Measurements from ENCODE around the gene SLC12A1. TPM values are rescaled to one million over a fixed set of nuclear protein-coding genes. Genes with fewer than 3 reads are reported as not detected.

The SLC12A1 gene
- total RNA-seq, 1 experiment from 2014 or later = 0.14 TPM

DNA sequence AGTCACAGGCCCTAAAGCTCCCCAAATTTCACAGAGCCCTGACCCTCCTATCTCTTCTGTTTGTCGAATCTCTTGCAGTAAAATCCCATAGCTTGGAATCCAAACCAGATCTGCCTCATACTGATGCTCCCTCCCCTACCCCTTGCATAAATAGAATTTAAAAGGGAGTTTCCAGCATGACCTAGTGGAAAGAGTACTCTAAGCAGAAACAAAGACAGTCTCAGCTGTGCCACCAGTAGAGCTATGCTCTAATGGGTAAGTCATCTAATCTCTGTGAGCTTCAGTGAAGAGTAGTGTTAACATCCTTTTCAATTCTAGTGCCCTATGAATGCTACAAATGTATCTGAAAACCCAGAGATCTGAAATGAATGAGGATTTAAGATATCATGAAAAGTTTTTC lies 4.0 kb upstream of the SLC12A1 start:
- Histone ChIP-seq H3K36me3 (replicated peaks; ENCODE audit: control insufficient read depth, insufficient read depth, low read length) (no peaks in the 10 kb centered on the region), H3K4me3 (ENCODE audit: insufficient read depth, low read depth, low read length) (no peak overlapping the region), H3K27me3 (ENCODE audit: control insufficient read depth, insufficient read depth, low read length) (no peaks in the 10 kb centered on the region)
- peak; percentile 8 for DNase-seq

DNA sequence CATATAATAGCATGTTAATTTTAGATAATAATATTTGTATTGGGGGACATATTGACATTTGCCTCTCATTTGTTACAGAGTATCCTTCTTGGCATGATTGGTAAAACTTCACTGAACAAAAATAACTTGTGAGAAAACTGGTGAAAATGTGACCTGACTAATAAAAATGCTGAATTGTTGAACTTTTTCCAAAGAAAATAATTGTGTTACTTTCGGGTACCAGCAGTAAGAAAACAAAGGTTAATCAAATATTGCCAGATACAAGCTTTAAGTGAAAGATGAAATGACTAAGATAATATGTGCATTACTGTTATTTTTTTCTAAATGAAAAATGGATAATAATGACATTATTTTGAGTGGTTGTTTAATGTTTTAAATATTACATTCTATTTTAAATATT lies 15.2 kb downstream of the SLC12A1 start:
- Histone ChIP-seq H3K36me3 (replicated peaks; ENCODE audit: control insufficient read depth, insufficient read depth, low read length) (no peaks in the 10 kb centered on the region), H3K4me3 (ENCODE audit: insufficient read depth, low read depth, low read length) (no peak overlapping the region), H3K27me3 (ENCODE audit: control insufficient read depth, insufficient read depth, low read length) (no peaks in the 10 kb centered on the region)
- DNase-seq = no peak

DNA sequence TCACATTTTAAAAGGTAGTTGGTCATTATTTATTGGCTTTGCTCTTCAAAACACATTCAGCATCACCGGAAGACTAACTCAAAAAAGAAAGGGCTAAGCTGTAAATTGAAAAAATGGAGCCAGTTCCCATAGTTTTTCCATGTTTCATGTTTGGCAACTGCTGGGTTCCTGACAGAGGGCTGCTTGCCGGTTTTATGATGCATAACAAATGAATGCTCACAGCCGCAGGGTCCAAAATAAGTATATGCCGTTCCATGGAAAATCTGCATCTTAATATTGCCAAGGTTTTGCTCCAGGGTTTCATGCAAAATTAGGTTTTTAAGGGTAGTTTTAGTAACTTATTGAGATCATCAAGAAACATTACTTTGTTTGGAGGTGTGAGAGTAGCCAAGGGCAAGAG lies 15.8 kb downstream of the SLC12A1 start:
- Histone ChIP-seq H3K36me3 (replicated peaks; ENCODE audit: control insufficient read depth, insufficient read depth, low read length) (no peaks in the 10 kb centered on the region), H3K4me3 (ENCODE audit: insufficient read depth, low read depth, low read length) (no peak overlapping the region), H3K27me3 (ENCODE audit: control insufficient read depth, insufficient read depth, low read length) (no peaks in the 10 kb centered on the region)
- no peak for DNase-seq

DNA sequence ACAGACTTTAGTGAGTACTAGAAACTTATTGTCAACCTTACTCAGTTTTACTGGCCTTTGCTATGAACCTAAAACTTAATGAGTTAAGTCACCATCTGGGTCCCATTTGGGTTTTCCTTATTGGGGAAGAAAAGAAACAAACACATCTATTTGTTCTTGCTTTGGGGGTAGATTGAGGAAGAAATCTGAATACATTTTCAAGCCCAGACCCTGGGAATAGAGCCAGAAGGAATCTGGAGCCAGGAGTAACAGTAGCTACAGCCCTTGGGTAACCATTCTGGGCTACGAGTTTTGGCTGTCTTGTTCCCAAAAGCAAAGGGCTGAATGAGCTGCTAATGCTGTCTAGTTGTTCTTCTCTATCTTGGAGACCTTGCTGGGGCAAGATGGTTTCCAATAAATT lies 16.5 kb downstream of the SLC12A1 start:
- Histone ChIP-seq H3K36me3 (replicated peaks; ENCODE audit: control insufficient read depth, insufficient read depth, low read length) (no peaks in the 10 kb centered on the region), H3K4me3 (ENCODE audit: insufficient read depth, low read depth, low read length) (no peak overlapping the region), H3K27me3 (ENCODE audit: control insufficient read depth, insufficient read depth, low read length) (no peaks in the 10 kb centered on the region)
- no peak for DNase-seq

DNA sequence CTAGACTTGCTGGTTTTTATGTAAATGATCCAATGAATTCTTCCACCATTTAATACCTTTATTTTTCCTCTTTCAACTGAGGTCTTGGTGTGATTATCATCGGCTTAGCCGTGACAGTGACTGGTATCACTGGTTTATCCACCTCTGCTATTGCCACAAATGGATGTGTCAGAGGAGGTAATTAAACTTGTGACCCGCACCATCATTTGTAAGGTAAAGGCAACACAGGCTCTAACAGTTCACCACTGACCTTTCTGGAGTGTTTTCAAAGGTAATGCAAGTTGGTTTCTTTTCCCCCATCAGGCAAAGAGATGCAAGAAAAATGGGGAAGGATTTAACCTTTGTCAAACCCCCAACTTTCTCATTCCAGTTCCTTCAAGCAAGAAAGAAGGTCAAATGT lies 19.7 kb downstream of the SLC12A1 start:
- no peak overlapping the region for H3K4me3 ChIP-seq (ENCODE audit: insufficient read depth, low read depth, low read length)
- H3K36me3 ChIP-seq (replicated peaks; ENCODE audit: control insufficient read depth, insufficient read depth, low read length) = no peaks in the 10 kb centered on the region
- H3K27me3 ChIP-seq (ENCODE audit: control insufficient read depth, insufficient read depth, low read length) = no peaks in the 10 kb centered on the region
- DNase-seq = no peak

DNA sequence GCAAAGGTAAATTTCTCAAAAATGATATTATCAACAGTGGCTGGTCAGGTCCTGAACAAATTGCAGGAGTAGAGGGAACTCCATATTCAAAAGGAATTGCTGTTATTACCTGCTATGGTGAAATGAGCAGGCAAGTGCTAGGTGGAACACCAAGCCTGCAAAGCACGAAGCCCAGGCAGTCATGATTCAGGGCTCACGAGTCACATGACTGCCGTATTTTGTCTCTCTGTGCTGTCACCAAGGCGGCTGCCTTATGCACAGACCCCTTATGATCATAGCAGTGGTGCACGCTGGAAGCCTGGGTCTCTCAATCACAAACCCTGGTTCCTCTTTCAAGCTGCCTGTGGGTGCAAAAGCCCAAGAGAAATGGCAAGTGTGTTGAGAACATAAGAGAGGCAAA lies 24.4 kb downstream of the SLC12A1 start:
- no peak overlapping the region for H3K4me3 ChIP-seq (ENCODE audit: insufficient read depth, low read depth, low read length)
- H3K36me3 ChIP-seq (replicated peaks; ENCODE audit: control insufficient read depth, insufficient read depth, low read length) = no peaks in the 10 kb centered on the region
- H3K27me3 ChIP-seq (ENCODE audit: control insufficient read depth, insufficient read depth, low read length) = no peaks in the 10 kb centered on the region
- no peak for DNase-seq

DNA sequence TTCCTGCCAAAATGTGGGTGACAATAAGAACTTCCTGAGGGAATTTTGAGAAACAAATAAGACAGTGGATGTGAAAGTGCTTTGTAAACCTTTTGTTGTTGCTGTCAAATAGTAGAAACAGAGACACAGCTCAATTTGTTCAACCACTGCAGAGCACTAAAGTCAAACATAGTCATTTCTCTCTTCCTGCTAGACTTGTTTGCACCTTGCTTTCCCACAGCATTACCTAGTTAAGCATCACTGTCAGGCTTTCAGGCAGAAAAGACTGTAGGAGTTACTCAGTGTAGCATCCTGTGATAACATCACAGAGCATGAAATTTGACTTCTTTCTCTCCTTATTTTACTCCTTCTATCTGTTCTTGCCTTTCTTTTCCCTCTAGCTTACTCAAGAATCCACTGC lies 27.1 kb downstream of the SLC12A1 start:
- no peaks in the 10 kb centered on the region for H3K27me3 ChIP-seq (ENCODE audit: control insufficient read depth, insufficient read depth, low read length)
- no peak for DNase-seq
- no peaks in the 10 kb centered on the region for H3K36me3 ChIP-seq (replicated peaks; ENCODE audit: control insufficient read depth, insufficient read depth, low read length)
- H3K4me3 ChIP-seq (ENCODE audit: insufficient read depth, low read depth, low read length) = no peak overlapping the region

DNA sequence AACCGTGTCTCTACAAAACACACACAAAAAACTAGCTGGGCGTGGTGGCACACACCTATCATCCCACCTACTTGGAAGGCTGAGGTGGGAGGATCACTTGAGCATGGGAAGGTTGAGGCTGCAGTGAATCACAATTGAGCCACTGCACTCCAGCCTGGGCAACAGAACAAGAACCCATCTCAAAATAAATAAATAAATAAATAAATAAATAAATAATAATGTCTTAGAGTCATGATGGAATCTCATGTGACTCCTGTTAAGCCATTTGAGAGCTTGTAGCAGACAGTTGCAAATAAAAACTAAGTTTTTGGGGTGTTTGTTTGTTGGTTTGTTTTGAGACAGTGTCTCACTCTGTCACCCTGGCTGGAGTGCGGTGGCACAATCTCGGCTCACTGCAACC lies 33.2 kb downstream of the SLC12A1 start:
- DNase-seq = no peak
- Histone ChIP-seq H3K36me3 (replicated peaks; ENCODE audit: control insufficient read depth, insufficient read depth, low read length) (no peaks in the 10 kb centered on the region), H3K4me3 (ENCODE audit: insufficient read depth, low read depth, low read length) (no peak overlapping the region), H3K27me3 (ENCODE audit: control insufficient read depth, insufficient read depth, low read length) (no peaks in the 10 kb centered on the region)

DNA sequence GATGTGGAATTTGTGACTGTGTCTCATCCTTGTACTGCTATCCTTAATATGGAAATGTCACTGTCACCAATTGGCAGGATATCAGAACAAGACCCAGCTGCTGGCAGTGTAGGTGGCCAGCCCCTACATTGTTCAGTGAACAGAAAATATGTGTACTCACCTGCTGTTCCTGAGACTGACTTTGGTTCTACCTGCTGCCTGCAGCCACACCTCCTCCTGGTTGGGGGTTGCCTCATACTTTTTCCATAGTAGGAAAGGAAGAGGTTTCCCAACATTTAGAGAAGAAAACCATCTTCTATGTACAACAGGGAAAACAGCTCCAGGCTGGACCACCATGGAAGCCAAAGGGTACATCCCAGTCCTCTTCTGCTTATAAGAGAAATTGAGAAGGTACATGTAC lies 35.9 kb downstream of the SLC12A1 start:
- no peak overlapping the region for H3K4me3 ChIP-seq (ENCODE audit: insufficient read depth, low read depth, low read length)
- no peak for DNase-seq
- no peaks in the 10 kb centered on the region for H3K27me3 ChIP-seq (ENCODE audit: control insufficient read depth, insufficient read depth, low read length)

DNA sequence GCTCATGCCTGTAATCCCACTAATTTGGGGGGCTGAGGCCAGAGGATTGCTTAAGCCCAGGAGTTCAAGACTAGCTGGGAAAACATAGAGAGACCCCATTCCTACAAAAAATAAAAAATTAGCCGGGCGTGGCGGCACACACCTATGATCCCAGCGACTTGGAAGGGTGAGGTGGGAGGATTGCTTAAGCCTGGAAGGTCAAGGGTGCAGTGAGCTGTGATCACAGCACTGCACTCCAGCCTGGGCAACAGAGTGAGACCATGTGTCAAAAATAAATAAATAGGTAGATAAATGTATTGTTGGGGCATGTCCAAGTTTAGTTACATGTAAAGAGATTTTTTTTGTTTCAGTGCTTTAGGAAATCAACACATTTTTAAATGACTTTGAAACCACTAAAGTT lies 36.4 kb downstream of the SLC12A1 start:
- Histone ChIP-seq H3K36me3 (replicated peaks; ENCODE audit: control insufficient read depth, insufficient read depth, low read length) (no peaks in the 10 kb centered on the region), H3K27me3 (ENCODE audit: control insufficient read depth, insufficient read depth, low read length) (no peaks in the 10 kb centered on the region), H3K4me3 (ENCODE audit: insufficient read depth, low read depth, low read length) (no peak overlapping the region)
- DNase-seq = no peak

More for the DNA sequence above, 35.9 kb downstream of the SLC12A1 start:
- no peaks in the 10 kb centered on the region for H3K36me3 ChIP-seq (replicated peaks; ENCODE audit: control insufficient read depth, insufficient read depth, low read length)

DNA sequence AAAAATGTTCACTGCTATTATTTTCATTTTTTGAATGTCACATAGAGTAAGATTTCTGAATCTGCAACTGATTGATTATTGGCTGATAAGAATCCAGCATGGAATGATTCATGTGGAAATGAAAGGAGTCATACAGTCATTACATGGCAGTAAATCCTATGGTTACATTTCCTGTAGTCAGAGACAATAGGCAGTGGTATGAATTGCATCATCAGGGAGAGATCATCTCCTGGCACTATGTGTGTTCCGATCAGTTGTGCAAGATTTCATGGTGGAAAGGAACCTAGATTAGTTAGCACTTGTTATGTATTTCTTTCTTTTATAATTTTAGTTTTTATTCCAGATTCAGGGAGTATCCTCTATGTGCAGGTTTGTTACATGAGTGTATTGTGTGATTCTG lies 38.8 kb downstream of the SLC12A1 start:
- DNase-seq = no peak
- no peaks in the 10 kb centered on the region for H3K27me3 ChIP-seq (ENCODE audit: control insufficient read depth, insufficient read depth, low read length)
- no peaks in the 10 kb centered on the region for H3K36me3 ChIP-seq (replicated peaks; ENCODE audit: control insufficient read depth, insufficient read depth, low read length)
- H3K4me3 ChIP-seq (ENCODE audit: insufficient read depth, low read depth, low read length) = no peak overlapping the region

DNA sequence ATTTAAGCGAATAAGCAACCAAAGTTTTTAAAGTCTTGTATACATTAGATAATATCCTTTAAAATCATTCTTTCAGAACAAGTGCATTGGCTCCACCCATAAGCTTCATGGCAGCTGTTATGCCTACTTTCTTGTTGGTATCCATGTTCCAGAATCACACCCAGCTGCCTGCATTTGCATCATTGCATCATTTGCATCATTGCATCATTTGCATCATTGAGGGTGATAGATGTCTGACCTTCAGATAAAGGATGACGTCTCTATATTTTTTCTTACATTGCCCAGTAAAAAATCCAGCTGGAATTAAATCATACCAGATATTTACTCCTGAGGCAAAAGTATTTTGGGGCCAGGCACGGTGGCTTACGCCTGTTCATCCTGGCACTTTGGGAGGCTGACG lies 42.3 kb downstream of the SLC12A1 start:
- H3K27me3 ChIP-seq (ENCODE audit: control insufficient read depth, insufficient read depth, low read length) = no peaks in the 10 kb centered on the region

DNA sequence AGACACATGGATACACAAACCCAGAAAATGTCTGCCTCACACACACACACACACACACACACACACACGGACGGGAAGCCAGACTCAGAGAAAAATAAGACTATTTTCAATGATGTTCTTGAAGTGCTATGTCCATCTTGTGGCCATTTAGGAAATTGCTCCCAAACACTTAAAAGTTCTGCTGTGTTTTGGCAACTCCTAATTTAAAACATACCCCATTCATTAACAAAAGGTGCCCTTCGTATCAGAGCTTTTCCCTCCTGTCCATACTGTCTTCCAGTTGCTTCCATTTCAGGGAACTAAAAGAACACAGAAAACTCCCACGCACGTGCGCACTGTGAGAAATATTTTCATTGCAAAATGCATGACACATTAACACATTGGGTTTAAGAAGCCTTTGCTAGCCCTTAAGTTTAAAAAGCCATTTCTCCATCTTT lies 44.6 kb downstream of the SLC12A1 start:
- H3K27me3 ChIP-seq (ENCODE audit: control insufficient read depth, insufficient read depth, low read length) = no peaks in the 10 kb centered on the region
- no peak overlapping the region for H3K4me3 ChIP-seq (ENCODE audit: insufficient read depth, low read depth, low read length)
- H3K36me3 ChIP-seq (replicated peaks; ENCODE audit: control insufficient read depth, insufficient read depth, low read length) = no peaks in the 10 kb centered on the region
- peak; percentile 47 for DNase-seq

More for the DNA sequence above, 42.3 kb downstream of the SLC12A1 start:
- H3K36me3 ChIP-seq (replicated peaks; ENCODE audit: control insufficient read depth, insufficient read depth, low read length) = no peaks in the 10 kb centered on the region
- DNase-seq = no peak
- no peak overlapping the region for H3K4me3 ChIP-seq (ENCODE audit: insufficient read depth, low read depth, low read length)

DNA sequence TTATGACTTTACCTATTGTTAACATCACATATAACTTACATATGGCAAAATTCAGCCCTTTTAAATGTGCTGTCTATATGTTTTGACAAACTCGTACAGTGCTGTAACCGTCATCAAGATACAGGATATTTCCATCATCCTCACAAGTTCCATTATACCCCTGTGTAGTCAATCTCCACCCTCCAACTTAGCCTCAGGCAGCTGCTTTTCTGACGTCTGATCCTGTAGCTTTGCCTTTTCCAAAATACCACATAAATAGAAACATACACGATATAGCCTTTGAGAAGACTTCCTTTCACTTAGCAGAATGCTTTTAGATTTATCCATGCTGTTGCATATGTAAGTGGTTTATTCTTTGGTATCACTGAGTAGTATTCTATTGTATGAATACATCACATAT lies 47.1 kb downstream of the SLC12A1 start:
- Histone ChIP-seq H3K27me3 (ENCODE audit: control insufficient read depth, insufficient read depth, low read length) (no peaks in the 10 kb centered on the region), H3K36me3 (replicated peaks; ENCODE audit: control insufficient read depth, insufficient read depth, low read length) (no peaks in the 10 kb centered on the region), H3K4me3 (ENCODE audit: insufficient read depth, low read depth, low read length) (no peak overlapping the region)
- no peak for DNase-seq

DNA sequence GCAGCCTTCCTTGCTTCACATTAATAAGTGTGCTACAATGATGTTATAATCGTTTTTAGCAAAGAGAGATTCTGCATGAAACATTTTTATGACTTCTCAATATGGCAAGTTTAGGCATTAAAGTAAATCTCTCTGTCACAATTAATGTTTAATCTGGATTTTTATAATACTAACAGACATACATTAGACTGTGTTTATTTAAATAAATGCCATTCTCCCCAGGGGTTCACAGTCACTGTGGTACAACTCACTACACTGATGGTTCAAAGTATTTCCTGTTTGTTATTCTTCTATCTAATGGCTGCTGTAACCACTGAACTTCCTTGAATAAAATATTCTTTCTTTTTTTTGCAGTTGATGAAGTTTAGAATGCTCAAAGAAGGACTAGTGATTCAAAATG lies 59.0 kb downstream of the SLC12A1 start:
- no peaks in the 10 kb centered on the region for H3K36me3 ChIP-seq (replicated peaks; ENCODE audit: control insufficient read depth, insufficient read depth, low read length)
- no peak overlapping the region for H3K4me3 ChIP-seq (ENCODE audit: insufficient read depth, low read depth, low read length)
- no peak for DNase-seq
- H3K27me3 ChIP-seq (ENCODE audit: control insufficient read depth, insufficient read depth, low read length) = no peaks in the 10 kb centered on the region

DNA sequence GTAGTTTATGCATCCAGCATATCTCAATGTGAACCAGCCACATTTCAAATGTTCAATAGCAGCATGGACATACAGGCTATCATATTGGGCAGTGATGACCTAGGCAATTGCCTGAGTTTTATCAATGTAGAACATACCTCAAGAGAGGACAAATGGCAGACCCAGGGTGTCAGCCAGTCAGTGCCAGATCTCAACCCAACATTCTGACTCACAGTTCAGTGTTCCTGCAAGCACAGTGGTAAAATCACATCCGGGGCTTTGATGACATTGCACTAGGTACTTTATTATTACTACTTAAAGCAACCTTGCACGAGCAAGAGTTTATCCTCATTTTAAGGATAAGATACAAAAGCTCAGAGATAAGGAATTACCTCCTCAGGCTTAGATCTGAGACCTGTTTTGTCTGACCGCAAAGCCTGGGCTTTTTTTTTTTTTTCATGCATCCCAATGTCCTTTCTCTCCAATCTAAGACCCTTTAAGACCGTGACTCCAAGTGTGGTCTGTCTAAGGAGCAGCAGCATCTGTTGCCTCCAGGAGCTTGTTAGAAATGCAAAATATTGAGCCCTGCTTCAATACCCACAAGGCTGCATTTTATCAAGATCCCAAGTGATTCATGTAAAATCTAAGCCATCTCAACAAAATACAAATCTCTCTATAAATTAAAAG lies 60.1 kb downstream of the SLC12A1 start:
- DNase-seq = no peak
- H3K27me3 ChIP-seq (ENCODE audit: control insufficient read depth, insufficient read depth, low read length) = no peaks in the 10 kb centered on the region
- H3K36me3 ChIP-seq (replicated peaks; ENCODE audit: control insufficient read depth, insufficient read depth, low read length) = no peaks in the 10 kb centered on the region
- no peak overlapping the region for H3K4me3 ChIP-seq (ENCODE audit: insufficient read depth, low read depth, low read length)

All from H7 (cell line).